HG03064 (cell line): ENCODE measurements around the gene OXSM.

ENCODE experiments used
- ATAC-seq: cut with Tn5 transposase; IDR thresholded peaks from one replicate; pipeline ENCODE4 v1.9.1; 2021; ENCODE audit warnings: low read depth; ENCODE audit not compliant: unreplicated experiment

The OXSM gene

DNA sequence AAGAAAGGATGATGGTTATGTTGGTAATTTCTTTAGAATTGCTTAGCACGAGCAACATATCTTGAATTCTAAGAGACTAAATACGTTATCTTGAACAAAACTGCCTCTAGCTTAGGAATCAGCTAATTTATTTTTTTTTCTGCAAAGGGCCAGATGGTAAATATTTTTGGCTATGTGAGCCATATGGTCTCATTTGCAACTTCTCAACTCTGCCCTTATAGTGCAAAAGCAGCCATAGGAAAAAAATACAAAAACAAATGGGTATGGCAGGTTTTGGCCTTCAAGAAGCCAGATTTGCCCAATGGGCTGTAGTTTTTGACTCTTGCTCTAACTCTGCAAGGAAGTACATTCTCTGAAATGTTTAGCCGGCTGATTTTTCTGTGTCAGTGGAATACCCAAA lies 11.9 kb downstream of the OXSM start:
- ATAC-seq: no peak

DNA sequence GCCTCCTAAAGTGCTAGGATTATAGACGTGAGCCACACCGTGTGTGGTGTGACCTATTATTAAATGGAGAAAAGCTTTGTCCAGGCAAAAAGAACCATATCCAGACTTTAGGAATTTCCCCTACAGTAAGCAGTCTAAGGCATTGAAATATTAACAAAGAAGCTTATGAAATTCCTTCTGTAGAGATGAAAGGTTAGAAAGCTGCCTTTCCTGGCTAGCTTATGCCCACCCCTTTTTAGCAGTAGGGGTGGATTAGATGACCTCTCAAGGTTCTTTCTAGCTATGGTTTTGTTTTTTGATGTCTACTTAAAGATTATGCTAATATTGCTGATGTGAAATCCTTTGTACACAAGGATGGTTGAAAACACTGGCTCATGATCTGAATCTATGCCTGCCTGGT lies 13.9 kb downstream of the OXSM start:
- no peak for ATAC-seq

DNA sequence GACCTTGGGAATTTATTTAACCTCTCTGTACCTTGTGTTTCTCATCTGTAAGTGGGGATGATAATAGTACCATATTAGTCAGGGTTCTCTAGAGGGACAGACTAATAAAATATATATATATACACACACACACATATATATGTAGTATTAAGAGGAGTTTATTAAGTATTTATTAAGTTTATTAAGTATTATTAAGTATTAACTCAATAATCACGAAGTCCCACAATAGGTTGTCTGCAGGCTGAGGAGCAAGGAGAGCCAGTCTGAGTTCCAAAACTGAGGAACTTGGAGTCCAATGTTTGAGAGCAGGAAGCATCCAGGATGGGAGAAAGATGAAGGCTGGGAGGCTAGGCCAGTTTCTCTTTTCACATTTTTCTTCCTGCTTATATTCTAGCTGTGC lies 14.8 kb downstream of the OXSM start:
- no peak for ATAC-seq

DNA sequence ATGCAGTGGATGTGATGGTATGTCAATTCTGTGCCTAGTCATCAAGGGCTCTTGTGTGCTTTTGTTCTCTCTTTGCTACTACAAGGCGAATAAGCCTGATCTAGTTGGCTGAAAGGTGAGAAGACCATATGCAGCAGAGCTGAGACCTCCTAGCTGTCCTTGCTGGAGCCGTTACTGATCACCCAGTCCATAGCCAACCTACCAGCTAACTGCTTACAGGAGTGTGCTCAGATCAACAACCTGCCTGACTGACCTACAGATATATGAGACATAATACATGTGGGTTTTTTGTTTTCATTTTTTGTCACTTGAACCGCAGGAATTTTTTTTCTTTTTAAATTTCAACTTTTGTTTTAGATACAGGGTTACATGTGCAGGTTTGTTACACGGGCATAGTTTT lies 22.8 kb downstream of the OXSM start:
- ATAC-seq: no peak

DNA sequence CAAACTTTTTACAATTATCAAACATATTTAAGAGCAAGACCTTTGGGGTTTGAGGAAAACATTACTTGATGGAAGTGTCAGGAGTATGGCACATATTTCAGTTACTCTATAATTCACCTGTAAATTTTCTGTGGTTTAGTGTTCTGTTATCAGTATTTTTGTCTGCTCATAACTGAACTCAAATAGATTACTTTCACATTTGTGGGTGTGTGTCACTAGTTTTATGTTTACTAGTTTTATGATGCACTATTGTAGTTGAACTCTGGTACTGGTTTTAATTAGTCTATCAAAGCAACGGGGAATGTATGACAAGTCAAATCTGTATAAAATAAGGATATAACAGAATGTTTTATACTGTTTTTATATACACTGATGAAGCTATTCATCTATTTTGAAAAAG lies 27.2 kb downstream of the OXSM start:
- ATAC-seq: no peak

DNA sequence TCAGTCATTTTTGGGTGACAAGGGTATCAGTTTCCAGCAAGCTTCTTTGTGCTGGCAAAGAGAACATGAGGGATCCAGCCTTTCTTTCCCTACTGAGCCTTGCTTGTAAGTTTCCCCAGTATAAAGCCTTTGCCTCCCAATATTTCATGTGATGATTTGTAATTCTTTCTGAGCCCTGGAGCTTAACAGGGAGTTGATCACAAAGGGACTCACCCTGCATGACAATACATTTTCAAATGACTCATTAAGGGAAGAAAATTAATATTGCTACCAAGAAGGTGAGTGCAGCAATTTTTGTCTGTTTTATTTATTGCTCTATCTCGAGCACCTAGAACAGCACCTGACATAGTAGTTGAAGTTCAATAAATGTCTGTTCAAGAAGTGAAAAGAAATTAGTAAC lies 27.7 kb downstream of the OXSM start:
- ATAC-seq: no peak

DNA sequence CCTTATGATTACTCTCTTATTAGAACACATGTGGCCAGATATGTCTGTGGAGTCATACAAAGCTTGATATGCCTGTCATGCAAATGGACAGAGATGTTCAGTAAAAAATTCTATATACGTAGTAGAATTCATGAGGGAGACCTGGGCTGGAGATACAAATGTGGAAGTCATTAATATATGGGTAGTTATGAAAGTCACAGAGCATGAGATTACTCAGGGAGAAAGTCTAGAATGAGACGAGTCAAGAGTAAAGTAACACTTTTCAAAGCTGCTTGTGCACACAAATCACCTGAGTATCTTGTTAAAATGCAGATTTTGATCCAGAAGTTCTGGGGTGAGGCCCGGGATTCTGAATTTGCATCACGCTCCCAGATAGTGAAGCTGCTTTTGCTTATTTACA lies 28.4 kb downstream of the OXSM start:
- no peak for ATAC-seq

DNA sequence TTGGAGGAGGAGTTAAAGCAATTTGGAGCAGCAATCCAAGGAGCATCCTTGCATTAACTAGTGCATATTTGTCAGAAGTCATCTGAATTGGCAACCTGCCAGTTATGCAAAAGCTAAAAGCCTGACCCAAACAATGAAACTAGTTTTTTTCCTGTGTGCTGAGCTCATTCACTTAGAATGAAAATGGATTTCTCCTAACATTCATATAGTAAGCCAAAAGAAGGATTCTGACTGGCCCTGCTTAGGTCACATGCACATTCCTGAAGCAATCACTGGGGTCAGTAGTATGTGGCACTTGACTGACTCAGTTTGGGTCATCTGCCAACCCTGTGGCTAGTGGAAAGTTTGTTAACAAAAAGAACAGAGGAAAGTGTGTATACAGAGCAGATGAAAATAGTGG lies 30.5 kb downstream of the OXSM start:
- no peak for ATAC-seq

DNA sequence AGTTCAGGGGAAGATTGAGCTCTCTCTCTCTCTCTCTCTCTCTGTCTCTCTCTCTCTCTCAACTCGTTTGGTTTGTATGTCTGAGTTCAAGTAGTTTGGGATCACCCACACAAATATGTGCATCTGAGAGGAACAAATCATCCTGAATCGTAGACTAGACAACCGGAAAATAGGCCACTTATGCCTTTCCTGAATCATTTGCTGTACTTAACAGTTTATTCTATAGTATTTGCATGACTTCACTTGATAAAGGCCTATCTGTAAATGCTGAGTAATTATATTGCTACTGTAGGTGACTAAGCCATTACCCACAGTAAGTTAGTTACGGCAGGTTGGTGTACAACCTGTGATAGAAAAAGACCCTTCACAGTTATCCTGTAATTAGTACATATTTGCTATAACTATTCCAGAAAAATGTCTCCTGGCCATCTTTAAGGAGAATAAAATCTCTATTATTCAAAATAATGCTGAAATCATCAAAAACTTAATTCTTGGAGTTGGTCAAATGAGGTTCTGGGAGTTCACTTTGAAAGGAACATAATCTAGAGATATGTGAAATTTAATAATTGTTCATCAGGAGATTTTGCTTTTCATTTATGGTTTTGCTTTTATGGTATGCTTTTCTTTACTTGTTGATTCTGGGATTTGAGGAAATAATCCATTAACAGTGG lies 31.1 kb downstream of the OXSM start:
- no peak for ATAC-seq

DNA sequence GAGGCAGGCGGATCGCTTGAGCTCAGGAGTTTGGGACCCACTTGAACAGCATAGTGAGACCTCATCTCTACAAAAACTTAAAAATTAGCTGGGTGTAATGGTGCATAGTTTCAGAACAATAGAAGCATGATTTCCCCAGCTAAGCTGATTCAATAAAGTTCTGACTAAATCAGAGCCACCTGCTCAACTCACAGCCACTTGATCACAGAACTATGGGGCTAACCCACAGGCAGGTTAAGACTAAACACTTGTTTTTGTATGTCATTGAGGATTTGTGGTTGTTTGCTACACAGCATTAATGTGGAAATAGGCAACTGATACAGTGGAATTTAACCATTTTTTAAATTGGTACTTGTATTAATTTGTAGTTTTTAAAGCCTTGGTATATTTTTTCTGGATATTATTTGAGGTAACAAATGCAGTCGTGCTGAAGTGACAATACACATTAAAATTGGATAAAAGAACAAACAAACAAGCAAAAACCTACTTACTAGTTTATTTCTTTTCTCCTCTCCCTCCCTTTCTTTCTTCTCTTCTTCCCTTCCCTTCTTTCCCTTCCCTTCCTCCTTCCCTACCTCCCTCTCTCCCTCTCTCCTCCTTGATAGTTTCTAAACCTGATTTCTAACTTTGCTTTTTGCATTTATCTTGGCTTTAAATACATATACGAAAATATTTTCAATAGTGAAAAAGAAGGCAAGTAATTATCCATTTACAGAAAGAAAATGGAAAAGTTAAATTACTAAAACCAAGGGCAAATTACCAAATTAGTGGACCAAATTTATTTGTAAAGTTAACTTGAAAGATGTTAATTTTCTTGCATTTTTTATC lies 32.1 kb downstream of the OXSM start:
- no peak for ATAC-seq

DNA sequence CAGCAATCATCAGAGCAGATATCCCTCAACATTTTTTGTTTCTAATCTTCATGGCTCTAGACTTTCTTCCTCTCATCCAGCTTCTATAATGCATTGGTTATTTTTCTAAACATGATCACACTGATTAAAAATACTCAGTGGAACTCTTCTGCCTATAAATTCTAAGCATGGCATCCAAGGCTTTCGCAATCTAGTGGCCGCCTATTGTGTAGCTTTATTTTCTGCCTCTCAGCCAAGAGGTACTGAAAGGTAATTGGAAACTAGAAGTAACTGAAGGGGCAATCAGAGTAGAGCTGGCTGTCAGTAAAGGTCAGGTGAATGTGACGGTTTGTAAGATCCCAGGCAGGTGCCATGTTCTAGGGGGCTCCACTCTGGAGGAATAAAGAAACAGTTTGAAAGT lies 33.4 kb downstream of the OXSM start:
- ATAC-seq: no peak

DNA sequence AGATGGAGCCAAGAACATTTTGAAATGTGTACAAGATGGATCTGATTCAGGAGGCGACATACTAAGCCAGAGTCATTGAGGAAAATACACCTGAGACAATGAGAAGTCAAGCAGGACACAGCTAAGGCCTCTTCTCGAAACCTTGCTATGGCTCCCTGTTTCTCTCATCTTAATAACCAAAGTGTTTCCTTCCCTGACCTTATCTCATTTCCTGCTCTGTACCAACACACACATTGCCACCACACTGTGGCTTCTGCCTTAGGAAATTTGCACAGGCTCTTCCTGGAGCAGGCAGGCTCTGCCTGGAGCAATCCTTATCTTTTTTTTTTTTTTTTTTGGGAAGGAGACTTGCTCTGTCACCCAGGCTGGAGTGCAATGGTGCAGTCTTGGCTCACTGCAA lies 36.6 kb downstream of the OXSM start:
- ATAC-seq: no peak

DNA sequence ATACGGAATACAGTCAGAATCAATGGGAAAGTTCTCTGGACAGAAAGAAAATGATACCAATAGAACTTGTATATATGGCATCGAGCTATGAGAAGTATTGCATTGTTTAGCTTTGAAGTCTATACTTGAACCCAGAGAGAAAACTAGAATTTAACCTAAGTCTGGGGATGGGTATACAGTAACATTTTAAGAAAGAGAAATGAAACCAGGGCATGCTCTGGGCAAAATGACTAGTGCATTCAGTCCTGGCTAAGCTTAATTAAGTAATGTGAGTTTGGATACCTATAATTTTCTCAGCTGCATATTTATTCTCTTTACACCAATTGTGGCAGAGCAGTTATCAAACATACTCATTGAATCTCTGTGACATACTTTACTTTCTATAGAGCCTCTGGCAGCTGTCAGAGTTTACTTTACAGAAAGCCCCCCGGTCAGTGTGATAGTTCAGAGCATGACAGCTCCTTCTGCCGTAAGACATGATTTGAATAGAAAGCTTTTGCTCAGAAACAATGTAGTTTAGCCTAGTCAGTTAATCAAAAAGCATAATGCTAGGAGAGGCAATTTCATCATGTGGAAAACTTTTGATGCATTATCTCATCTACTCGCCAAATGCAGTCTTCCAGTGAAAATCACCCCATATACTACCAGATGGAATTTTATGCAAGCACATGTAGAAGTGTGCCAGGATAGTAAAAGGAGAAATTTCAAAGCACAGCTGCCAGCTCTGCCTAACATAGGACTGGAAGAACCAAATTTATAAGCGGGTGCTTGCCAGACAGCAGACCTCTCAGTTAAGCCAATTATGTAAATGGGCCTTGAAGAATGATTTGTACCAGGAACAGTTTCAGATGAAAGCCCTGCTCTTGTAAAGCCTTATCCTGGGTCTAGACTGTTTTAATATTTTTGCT lies 40.7 kb downstream of the OXSM start:
- ATAC-seq: no peak

DNA sequence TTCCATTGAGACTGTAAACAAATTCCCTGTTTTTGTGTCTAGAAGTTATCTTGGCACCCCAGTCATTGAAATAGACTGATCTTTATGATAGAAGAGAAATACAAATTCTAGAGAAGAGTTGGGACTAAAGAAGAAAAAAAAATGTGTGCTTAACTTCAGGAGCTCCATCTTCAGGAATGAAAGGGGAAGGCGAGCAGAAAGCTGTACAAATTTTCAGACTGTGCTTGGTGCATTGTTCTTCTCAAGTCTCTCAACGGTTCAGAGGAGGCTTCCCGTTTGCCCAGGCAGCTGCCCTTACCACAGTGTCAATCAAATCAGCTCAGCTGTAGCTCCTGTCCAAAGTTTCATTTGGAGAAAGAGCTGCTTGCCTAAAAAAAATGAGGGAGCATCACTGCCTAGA lies 41.7 kb downstream of the OXSM start:
- no peak for ATAC-seq

DNA sequence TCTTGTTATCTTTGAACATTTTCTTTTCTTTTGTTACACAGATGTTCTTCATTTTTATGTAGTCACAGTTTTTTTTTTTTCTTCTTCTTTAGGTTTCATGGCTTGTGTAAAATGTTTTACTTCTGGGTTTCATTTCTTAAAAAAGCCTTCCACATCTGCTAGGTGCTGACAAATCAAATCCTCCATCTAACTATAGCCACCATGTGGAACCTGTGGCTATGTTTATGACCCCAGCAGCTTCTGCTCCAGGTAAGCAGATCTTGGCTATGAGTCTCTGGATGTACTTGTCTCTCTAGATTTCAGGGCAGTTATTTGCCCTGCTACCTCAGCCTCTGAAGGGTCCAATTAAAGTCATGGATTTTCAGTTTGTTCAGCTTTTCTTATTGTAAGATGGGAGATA lies 44.5 kb downstream of the OXSM start:
- ATAC-seq: peak; percentile 71

DNA sequence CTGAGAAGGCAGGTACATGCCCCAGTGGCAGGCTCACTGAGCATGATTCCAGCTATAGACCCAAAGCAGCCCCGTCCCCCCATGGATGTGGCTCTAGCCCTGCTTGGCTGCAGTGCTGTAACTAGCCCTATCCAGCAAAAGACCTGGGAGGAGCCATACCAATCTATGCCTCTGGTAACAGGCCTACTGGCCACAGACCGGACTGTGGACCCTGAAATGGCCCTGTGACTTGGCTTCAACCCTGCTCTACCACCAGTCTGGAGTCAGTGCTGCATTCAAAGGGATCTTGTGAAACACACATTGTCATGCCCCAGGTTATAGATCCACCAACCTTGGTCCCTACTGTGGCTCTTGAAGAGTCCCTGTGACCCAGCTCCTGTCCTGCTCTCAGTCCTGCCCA lies 46.7 kb downstream of the OXSM start:
- no peak for ATAC-seq

DNA sequence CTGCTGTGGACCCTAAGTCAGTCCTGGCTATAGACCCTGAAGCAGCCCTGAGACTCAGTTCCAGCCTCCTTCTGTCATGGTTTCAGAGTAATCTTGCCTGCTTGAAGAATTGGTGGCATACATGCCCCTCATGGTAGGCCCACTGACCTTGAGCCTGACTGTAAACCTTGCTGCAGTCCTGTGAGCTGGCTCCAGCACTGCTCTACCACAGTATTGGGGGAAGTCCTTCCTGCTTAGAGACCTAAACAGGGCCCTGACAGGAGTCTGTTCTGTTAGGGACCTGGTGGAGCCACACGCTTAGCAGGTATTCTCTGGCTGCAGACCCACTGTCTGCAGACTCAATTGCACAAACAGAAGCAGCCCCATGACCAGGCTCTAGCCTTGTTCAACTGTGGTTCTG lies 47.1 kb downstream of the OXSM start:
- ATAC-seq: no peak

DNA sequence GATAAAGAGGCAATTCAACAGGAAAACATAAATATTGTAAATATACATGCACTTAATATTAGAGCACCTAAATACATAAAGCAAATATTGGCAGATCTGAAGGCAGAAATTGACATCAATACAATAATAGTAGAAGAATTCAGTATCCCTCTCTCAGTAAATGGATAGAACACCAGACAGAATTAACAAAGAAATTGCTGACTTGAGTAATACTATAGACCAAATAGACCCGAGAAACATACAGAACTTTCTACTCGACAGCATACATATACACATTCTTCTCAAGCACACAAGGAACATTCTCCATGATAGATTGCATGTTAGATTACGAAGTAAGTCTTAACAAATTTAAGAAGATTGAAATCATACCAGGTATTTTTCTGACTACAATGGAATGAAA lies 50.2 kb downstream of the OXSM start:
- ATAC-seq: no peak

DNA sequence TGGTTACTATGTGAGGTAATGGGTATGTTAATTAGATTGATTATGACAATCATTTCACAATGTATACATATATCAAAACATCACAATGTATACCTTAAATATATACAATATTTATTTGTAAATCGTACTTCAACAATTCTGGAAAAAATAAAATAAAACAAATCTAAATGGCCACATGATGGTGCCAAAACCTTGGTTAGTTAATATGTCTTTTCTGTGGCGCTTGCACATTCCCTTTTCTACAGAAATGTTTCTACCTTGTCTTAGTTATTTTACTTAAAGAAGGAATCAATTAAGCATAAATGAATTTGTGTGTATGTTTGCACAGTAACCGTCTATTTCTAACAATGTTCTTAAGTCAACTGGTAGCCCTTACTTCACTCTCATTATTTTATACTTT lies 53.4 kb downstream of the OXSM start:
- ATAC-seq: no peak
